ENCODE measurements around the gene PLSCR1.

The PLSCR1 gene, protein sequence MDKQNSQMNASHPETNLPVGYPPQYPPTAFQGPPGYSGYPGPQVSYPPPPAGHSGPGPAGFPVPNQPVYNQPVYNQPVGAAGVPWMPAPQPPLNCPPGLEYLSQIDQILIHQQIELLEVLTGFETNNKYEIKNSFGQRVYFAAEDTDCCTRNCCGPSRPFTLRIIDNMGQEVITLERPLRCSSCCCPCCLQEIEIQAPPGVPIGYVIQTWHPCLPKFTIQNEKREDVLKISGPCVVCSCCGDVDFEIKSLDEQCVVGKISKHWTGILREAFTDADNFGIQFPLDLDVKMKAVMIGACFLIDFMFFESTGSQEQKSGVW

GRCh38 chr3:146544002-146544928 is at the start of gene PLSCR1:
PLSCR1 (minus strand) TSS chr3:146544607; CDS start chr3:146536552, 8,055 bp downstream.
- DNase-seq, result peak; percentile 82 to 86

GRCh38 chr3:146593776-146594175 is 49.4 kb upstream of the PLSCR1 start:
- DNase-seq, result no peak

- no peak for DNase-seq
These were observed 46.1 kb upstream of the PLSCR1 start for GRCh38 chr3:146590521-146590920.

GRCh38 chr3:146589899-146590508 is 45.6 kb upstream of the PLSCR1 start:
- DNase-seq, result peak in 1 of 2 experiments; percentile 13

- no peak for DNase-seq
These were observed 40.7 kb upstream of the PLSCR1 start for GRCh38 chr3:146585156-146585555.

GRCh38 chr3:146581951-146582467 is 37.6 kb upstream of the PLSCR1 start:
- no peak for DNase-seq

DNA sequence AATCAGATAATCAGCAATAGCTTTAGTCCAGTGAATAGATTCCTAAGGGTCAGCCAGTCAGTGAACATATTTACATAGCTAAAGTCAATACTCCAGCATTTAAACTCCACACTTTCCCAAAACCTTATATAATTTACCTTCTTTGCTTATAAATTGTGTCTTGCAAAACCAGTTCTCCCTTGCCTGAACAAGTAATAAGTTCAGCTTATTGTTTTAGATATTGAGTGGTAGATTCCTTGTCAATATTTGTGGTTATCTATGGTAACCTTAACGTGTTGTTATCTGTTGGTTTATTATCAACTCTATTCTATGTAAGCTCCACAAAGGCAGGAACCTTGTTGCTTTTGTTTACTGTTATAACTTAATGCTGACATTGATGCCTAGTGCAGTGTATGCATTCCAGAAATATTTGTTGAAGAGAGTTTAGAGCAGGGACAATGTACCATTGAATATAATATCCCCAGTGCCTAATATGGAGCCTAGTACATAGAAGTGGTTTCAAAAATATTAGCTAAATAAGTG is 36.7 kb upstream of the PLSCR1 start:
- DNase-seq, result no peak

GRCh38 chr3:146577662-146578061 is 33.3 kb upstream of the PLSCR1 start:
- DNase-seq, result peak; percentile 4 to 25

DNA sequence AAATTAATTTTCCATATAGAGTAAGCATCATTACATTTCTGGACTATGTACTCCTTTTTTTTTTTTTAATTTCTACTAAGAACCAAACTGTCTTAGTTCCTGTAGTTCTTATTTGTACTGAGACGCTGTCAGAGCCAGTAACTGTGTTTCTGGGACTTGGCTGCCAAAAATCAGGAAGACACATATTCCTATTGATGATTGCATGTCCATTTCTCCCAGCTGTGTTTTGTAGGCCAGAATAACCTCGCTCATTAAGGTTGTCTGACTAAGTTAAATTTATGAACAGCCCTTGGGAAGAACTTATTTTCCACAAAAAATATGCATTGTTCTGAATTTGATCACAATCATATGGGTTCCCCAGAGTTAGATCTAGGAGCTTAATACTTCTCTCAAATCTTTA is 31.2 kb upstream of the PLSCR1 start:
- no peak for DNase-seq

DNA sequence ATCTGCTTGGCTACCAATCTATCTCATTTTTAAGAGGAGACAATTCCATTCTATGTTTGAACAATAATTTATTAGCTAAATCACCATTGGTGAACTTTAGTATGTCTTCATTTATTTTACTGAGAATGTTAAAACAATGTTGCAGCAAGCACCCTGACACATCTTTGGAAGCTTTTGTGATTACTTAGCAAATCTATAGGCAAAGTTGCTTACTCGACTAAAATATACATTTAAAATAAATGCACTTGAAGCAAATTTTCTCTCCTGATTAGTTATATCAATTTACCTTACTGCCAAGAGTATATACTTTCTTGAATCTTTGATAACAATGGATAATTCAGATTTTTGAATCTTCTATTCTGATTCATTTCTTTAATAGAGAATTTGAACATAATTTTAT is 29.8 kb upstream of the PLSCR1 start:
- DNase-seq, result no peak

GRCh38 chr3:146569314-146569713 is 24.9 kb upstream of the PLSCR1 start:
- DNase-seq, result no peak

- DNase-seq, result no peak
These were observed 21.7 kb upstream of the PLSCR1 start for GRCh38 chr3:146566138-146566537.

- no peak for DNase-seq
These were observed 17.5 kb upstream of the PLSCR1 start for GRCh38 chr3:146561879-146562278.

DNA sequence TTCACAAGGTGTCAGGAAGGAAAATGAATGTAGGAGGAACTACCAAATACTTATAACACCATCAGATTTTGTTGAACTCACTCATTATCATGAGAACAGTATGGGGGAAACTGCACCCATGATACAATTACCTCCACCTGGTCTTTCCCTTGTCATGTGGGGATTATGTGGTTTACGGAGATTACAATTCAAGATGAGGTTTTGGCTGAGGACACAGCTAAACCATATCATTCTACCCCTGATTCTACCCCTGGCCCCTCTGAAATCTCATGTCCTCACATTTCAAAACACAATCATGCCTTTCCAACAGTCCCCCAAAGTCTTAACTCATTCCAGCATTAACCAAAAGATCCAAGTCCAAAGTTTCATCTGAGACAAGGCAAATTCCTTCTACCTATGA is 17.1 kb upstream of the PLSCR1 start:
- no peak for DNase-seq

GRCh38 chr3:146560678-146561077 is 16.3 kb upstream of the PLSCR1 start:
- DNase-seq, result no peak

DNA sequence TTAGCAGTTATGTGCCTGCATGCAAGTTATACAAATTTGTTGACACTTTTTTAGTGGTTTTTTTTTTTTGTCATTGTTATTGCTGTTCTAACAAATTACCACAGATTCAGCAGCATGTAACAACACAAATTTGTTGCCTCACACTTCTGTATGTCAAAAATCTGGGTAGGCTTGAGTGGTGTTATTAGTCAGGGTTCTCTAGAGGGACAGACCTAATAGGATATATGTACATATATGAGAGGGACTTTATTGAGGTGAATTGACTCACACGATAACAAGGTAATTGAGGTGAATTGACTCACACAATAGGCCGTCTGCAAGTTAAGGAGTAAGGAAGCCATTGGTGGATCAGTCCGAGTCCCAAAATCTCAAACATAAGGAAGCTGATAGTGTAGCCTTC is 15.0 kb upstream of the PLSCR1 start:
- no peak for DNase-seq

- DNase-seq, result no peak
These were observed 14.4 kb upstream of the PLSCR1 start for GRCh38 chr3:146558781-146559180.

DNA sequence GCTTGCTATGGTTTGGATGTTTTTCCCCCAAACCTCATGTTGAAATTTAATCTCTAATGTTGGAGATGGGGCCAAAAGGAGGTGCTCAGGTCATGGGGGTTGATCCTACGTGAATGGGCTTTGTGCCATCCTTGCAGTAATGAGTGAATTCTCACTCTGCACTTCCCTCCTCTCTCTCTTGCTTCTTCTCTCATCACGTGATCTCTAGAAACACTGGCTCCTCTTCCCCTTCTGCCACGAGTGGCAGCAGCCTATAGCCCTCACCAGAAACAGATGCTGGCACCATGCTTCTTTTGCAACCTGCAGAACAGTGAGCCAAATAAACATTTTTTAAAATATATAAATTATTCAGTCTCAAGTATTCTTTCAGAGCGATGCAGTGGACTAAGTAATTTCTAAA is 13.3 kb upstream of the PLSCR1 start:
- no peak for DNase-seq

DNA sequence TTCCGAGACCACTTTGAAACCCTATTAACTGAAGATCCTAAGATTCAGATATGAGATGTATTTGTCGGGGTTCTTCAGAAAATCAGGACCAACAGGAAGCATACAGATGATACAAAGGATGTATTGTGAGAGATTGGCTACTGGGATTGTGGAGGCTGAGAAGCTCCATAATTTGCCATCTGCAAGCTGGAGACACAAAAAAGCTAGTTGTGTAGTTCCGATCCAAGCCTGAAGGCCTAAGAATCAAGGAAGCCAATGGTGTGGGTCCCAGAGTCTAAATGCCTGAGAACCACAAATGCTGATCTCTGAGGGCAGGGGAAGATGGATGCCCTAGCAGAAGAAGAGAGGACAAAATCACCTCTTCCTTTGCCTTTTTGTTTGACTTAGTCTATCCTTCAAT is 10.9 kb upstream of the PLSCR1 start:
- no peak for DNase-seq

DNA sequence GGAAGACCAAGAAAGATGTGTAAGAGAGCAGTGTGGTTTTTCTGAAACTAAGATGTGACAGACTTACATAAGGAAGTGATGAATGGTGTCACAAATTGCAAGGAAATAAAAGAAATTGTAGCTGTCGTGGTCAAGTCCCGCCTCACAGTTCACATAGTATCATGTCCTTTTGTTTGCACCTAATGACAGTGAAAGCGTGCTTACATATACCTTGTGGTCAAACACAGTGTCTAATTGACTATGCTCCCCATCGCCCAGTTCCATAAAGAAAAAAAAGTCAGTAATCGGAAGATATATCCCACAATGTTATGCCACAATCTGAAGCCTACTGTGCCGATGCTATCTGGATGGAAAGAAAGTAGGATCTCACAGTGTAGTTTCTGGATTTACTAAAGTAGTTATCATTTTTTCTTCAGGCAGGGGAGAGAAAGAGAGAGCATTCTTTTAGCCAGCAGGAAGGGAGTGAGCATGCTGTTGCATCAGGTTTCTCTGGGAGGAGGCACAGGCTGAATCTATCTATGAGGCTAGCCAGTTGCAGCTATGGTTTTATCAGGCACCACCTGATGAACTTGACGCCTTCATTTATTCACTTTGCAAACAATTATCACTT is 9.8 kb upstream of the PLSCR1 start:
- no peak for DNase-seq

- DNase-seq, result no peak
These were observed 6.5 kb upstream of the PLSCR1 start for GRCh38 chr3:146550743-146551510.

DNA sequence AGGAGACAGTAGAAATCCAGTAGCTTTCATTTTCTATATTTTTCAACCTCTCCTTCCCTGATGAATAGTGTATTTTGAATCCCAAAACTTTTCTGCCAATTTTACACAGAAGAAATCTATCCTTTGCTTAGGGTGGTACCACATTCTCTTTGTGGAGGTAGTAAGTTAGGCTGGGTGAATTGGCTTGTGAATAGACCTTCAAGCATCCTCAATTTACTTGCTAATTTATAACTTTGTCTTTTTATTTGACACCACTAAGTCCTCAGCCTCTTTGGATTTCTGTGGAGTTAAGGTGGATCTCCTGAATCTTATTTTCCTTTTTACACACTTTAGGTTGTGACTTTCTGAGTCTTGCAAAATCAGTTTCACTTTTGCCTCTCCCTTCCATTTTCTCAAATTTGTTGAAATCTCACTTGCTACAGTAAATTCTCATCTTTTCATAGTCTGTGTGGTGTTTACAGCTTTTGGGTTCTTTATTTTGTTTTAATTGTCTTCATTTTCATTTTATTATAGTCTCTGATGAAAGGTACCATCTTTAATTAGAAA is 5.7 kb upstream of the PLSCR1 start:
- DNase-seq, result no peak

Measured in activated CD4-positive, alpha-beta T cell treated with anti-CD3 and anti-CD28 coated beads, Interleukin-2, amount 50 U/mL, for 48 hours (primary cell).